ENCODE measurements around the gene ALDH3B1. TPM values are rescaled to one million over a fixed set of nuclear protein-coding genes. Genes with fewer than 3 reads are reported as not detected.

Gene ALDH3B1
- total RNA-seq, 1 experiment from 2014 or later = not detected

DNA sequence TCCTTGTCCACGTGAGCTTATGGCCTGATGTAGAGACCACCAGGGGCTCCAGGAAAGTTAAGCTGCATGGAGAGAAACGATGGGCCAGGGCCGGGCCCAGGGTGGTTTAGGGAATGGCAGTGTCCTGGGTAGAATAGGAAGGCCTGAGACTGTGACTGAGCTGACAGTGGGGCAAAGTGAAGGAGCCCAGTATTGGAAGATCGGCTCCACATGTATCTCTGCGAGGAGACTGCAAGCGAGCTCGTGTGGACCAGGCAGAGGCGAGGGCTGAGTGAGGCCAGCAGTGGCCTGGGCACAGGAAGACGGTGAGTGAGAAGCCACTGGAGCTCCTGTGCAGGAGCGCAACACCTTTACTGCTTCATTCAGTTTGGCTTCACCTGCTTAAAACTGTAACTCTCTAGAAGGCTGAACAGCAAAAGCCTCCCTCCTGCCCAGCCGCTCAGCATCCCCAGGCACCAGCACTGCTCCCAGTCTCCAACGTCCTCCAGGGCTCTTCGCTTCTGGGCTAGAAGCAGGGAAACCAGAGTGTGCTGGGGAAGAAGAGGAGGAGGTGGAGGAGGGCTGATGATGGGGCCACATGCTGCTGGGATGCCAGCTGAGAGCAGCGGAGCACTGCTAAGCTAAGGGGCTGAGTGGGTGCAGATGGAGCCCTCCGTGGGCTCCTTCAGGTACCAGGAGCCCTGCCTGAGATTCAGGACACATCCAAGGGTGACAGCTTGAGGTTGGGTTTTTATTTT, 42.2 kb downstream of the ALDH3B1 start:
- no peak overlapping the region for H4K5ac ChIP-seq (ENCODE audit: insufficient read length, low read depth, low read length)
- H3K79me1 ChIP-seq (ENCODE audit: insufficient read depth, low read depth, low read length, poor library complexity, severe bottlenecking) = no peaks in the 10 kb centered on the region
- peaks cover 6 to 11% of the 10 kb centered on the region in 2 experiments for H3K4me1 Mint-ChIP-seq
- no peak overlapping the region for H3K14ac ChIP-seq (ENCODE audit: insufficient read depth, low read length)
- no peak overlapping the region for H2BK5ac ChIP-seq (ENCODE audit: insufficient read length, low read length)
- H2BK12ac ChIP-seq (ENCODE audit: insufficient read length, low read depth, low read length) = no peak overlapping the region
- peaks cover 4 to 30% (median 7%) of the 10 kb centered on the region in 3 experiments for H3K36me3 Mint-ChIP-seq (ENCODE audit: insufficient read depth in 1 of 3, low read depth in 3 of 3)
- H3K27me3 Mint-ChIP-seq (ENCODE audit: low read depth) = no peaks in the 10 kb centered on the region; the same call in 1 of the 2 replicates
- no peak overlapping the region for H3K4me2 ChIP-seq (ENCODE audit: insufficient read depth, insufficient read length, low read length)
- no peak overlapping the region for H3K27ac ChIP-seq (ENCODE audit: insufficient read length, low read depth, low read length)
- no peaks in the 10 kb centered on the region for H3K9me3 ChIP-seq (ENCODE audit: control insufficient read depth, low read depth, low read length)
- H2BK120ac ChIP-seq (ENCODE audit: low read depth, low read length, poor library complexity, severe bottlenecking) = no peak overlapping the region
- no peak overlapping the region; a peak in 1 of 5 replicates for H3K4me3 Mint-ChIP-seq
- H3K27me3 ChIP-seq (ENCODE audit: insufficient read depth, low read length) = no peaks in the 10 kb centered on the region
- H3K23me2 ChIP-seq (ENCODE audit: insufficient read length, low read depth, low read length, poor library complexity, severe bottlenecking) = no peaks in the 10 kb centered on the region
- no peaks in the 10 kb centered on the region for H3K9me3 Mint-ChIP-seq
- H2BK15ac ChIP-seq (ENCODE audit: low read depth, low read length) = no peak overlapping the region
- no CpG with 5 or more reads among the region's 15 CpGs for WGBS (ENCODE audit: extremely low coverage, insufficient read length, low lambda C conversion rate)
- peak overlapping the region in 2 of 3 experiments; percentile 68 to 86; a peak in 5 of 7 replicates for H3K27ac Mint-ChIP-seq
- H4K91ac ChIP-seq (ENCODE audit: insufficient read length, low read depth, low read length) = no peak overlapping the region
- H3K79me2 ChIP-seq (ENCODE audit: insufficient read depth, low read length) = no peaks in the 10 kb centered on the region
- H4K8ac ChIP-seq (replicated peaks; ENCODE audit: insufficient read length, low read depth, low read length) = no peak overlapping the region
- TF ChIP-seq, protein P1, sequence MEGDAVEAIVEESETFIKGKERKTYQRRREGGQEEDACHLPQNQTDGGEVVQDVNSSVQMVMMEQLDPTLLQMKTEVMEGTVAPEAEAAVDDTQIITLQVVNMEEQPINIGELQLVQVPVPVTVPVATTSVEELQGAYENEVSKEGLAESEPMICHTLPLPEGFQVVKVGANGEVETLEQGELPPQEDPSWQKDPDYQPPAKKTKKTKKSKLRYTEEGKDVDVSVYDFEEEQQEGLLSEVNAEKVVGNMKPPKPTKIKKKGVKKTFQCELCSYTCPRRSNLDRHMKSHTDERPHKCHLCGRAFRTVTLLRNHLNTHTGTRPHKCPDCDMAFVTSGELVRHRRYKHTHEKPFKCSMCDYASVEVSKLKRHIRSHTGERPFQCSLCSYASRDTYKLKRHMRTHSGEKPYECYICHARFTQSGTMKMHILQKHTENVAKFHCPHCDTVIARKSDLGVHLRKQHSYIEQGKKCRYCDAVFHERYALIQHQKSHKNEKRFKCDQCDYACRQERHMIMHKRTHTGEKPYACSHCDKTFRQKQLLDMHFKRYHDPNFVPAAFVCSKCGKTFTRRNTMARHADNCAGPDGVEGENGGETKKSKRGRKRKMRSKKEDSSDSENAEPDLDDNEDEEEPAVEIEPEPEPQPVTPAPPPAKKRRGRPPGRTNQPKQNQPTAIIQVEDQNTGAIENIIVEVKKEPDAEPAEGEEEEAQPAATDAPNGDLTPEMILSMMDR (conservative IDR thresholded peaks at IDR 0.05) = no peak
- H3K18ac ChIP-seq (ENCODE audit: insufficient read length, low read depth, low read length) = no peak overlapping the region
- H3T11ph ChIP-seq (ENCODE audit: low read length) = no peak overlapping the region
- peaks cover 2% of the 10 kb centered on the region for H4K20me1 ChIP-seq (ENCODE audit: control insufficient read depth, insufficient read depth, insufficient read length)
- peak; percentile 32 for DNase-seq
- no peak overlapping the region for H2BK20ac ChIP-seq (ENCODE audit: low read depth, low read length, poor library complexity, severe bottlenecking)
- H3K56ac ChIP-seq (ENCODE audit: insufficient read length, low read depth, low read length) = no peak overlapping the region
- H3K23ac ChIP-seq (ENCODE audit: insufficient read length, low read depth, low read length) = no peak overlapping the region
- H3K4me1 ChIP-seq (ENCODE audit: insufficient read depth, low read length) = no peaks in the 10 kb centered on the region
- H2AK5ac ChIP-seq (ENCODE audit: insufficient read length, low read length) = no peak overlapping the region
- H2AFZ ChIP-seq (ENCODE audit: low read length) = no peak overlapping the region
- no peak overlapping the region for H3K4ac ChIP-seq (ENCODE audit: low read depth, low read length)
- no peak overlapping the region for H3K9ac ChIP-seq (ENCODE audit: extremely low read depth, insufficient read length, low read length)

Data from H9 (cell line).